GM12878 (cell line): Measurements from ENCODE around the gene ABHD3. TPM values are rescaled to one million over a fixed set of nuclear protein-coding genes. Genes with fewer than 3 reads are reported as not detected.

Source experiments
- ATAC-seq: fragments of 200-7000 bp; cut with Tn5 transposase; 3 replicates; pipeline ENCODE4 v1.9.1; 2020; ENCODE audit warnings: mild to moderate bottlenecking, moderate library complexity
- BruUV-seq: library from RNA; stranded (reverse); fragments of 400-500 nt; replicated peaks from 2 replicates; lab custom pipeline; 2021; lab: Mats Ljungman, UMichigan
- CTCF ChIA-PET: fragments of 300-600 bp; sonication (Branson Sonifier 250); formaldehyde crosslinking; extraction: SDS; loops from one replicate; lab custom pipeline; 2021; ENCODE audit warnings: inconsistent platforms; lab: Yijun Ruan, JAX
- POLR2A ChIA-PET: fragments of 350-600 bp; formaldehyde crosslinking; extraction: SDS; loops from one replicate; lab custom pipeline; 2021; ENCODE audit warnings: inconsistent platforms; lab: Charles Lee
- RAD21 ChIA-PET: fragments of 300-600 bp; sonication (Branson Sonifier 250); formaldehyde crosslinking; loops from one replicate; lab custom pipeline; 2023; ENCODE audit warnings: antibody characterized with exemption; ENCODE audit not compliant: unreplicated experiment; lab: Charles Lee
- SMC1A ChIA-PET: fragments of 300-600 bp; sonication (Branson Sonifier 250); formaldehyde crosslinking; loops from one replicate; lab custom pipeline; 2023; ENCODE audit not compliant: unreplicated experiment, uncharacterized antibody; lab: Charles Lee
- DNase-seq: peaks from one replicate; pipeline ENCODE4 v3.0.0-alpha.2; 2011; ENCODE audit warnings: low read depth, low spot score
- FAIRE-seq: peaks from 3 replicates; lab custom pipeline; 2011; peaks lifted over from hg19 to GRCh38; lab: Jason Lieb, UNC
- H2AFZ ChIP-seq: 2 replicates; pipeline ENCODE4 v1.6.0; 2011; ENCODE audit warnings: low read depth, low read length, control low read depth; ENCODE audit not compliant: control insufficient read depth
- H3K27ac ChIP-seq: 2 replicates; pipeline ENCODE4 v1.5.1; 2011; ENCODE audit warnings: control low read depth; ENCODE audit not compliant: control insufficient read depth, insufficient read depth
- H3K27me3 ChIP-seq, 2 experiments: replicated peaks in 1 of 2; 2 replicates each; pipeline versions ENCODE4 v1.6.0 to v1.6.1; 2011; ENCODE audit warnings: low read length in 1 of 2; ENCODE audit not compliant: control insufficient read depth in 2 of 2, insufficient read depth in 2 of 2
- H3K36me3 ChIP-seq, 2 experiments: 2 replicates each; pipeline ENCODE4 v1.5.1; 2011; ENCODE audit warnings: low read length in 1 of 2; ENCODE audit not compliant: control insufficient read depth in 2 of 2, insufficient read depth in 2 of 2
- H3K4me1 ChIP-seq: 2 replicates; pipeline ENCODE4 v1.6.1; 2011; ENCODE audit warnings: mild to moderate bottlenecking, low read length, moderate library complexity, mixed read lengths; ENCODE audit not compliant: control insufficient read depth, insufficient read depth
- H3K4me2 ChIP-seq: 2 replicates; pipeline ENCODE4 v1.6.0; 2011; ENCODE audit warnings: control low read depth; ENCODE audit not compliant: control insufficient read depth, insufficient read depth
- H3K4me3 ChIP-seq: fragments of 200-600 bp; sonication (generic); 2 replicates; pipeline ENCODE4 v1.5.1; 2016
- H3K79me2 ChIP-seq: 2 replicates; pipeline ENCODE4 v1.6.0; 2011; ENCODE audit warnings: low read length; ENCODE audit not compliant: control insufficient read depth, insufficient read depth
- H3K9ac ChIP-seq: 2 replicates; pipeline ENCODE4 v1.8.0; 2011; ENCODE audit warnings: low read length, control low read depth, mixed read lengths; ENCODE audit not compliant: control insufficient read depth, insufficient read depth
- H3K9me3 ChIP-seq: replicated peaks from 3 replicates; pipeline ENCODE4 v1.5.1; 2011; ENCODE audit warnings: mild to moderate bottlenecking, low read length; ENCODE audit not compliant: control insufficient read depth, insufficient read depth
- H4K20me1 ChIP-seq: 2 replicates; pipeline ENCODE4 v1.6.0; 2011; ENCODE audit not compliant: control insufficient read depth, insufficient read depth
- CBX3 ChIP-seq: fragments of 200-600 bp; sonication (generic); IDR thresholded peaks from 2 replicates; pipeline ENCODE4 v1.6.1; 2016; ENCODE audit warnings: low read depth, borderline replicate concordance
- E2F4 ChIP-seq: IDR thresholded peaks from 2 replicates; pipeline ENCODE4 v1.6.1; 2012; ENCODE audit warnings: low read depth, low read length, improper control_type of control experiment
- HCFC1 ChIP-seq: fragments of 150-350 bp; IDR thresholded peaks from 2 replicates; pipeline ENCODE4 v1.6.1; 2014; ENCODE audit warnings: low read length
- JUNB ChIP-seq: IDR thresholded peaks from 2 replicates; pipeline ENCODE4 v1.6.1; 2016; ENCODE audit warnings: antibody characterized with exemption, mild to moderate bottlenecking
- NBN ChIP-seq: fragments of 450-650 bp; IDR thresholded peaks from 2 replicates; pipeline ENCODE4 v1.6.1; 2016
- NFIC ChIP-seq: IDR thresholded peaks from 2 replicates; pipeline ENCODE4 v1.6.1; 2012; ENCODE audit warnings: low read depth, mild to moderate bottlenecking, inconsistent platforms, low read length, moderate library complexity
- SMARCA5 ChIP-seq: fragments of 450-650 bp; IDR thresholded peaks from 2 replicates; pipeline ENCODE4 v1.6.1; 2017; ENCODE audit warnings: mild to moderate bottlenecking
- ZNF622 ChIP-seq: fragments of 450-650 bp; IDR thresholded peaks from 2 replicates; pipeline ENCODE4 v1.6.1; 2017; ENCODE audit warnings: mild to moderate bottlenecking, inconsistent platforms
- ZSCAN29 ChIP-seq: fragments of 450-650 bp; IDR thresholded peaks from 2 replicates; pipeline ENCODE4 v1.6.1; 2017; ENCODE audit warnings: mild to moderate bottlenecking, moderate library complexity
- WGBS: methylation state at CpG from one replicate; pipeline ENCODE4 v1.1.6; 2016; ENCODE audit warnings: low lambda C conversion rate; ENCODE audit not compliant: insufficient replicate concordance, insufficient coverage; ENCODE audit errors: missing lambda C conversion rate; 5-methylcytosine and 5-hydroxymethylcytosine counted together
- in situ Hi-C: fragments of 300-500 bp; cut with MboI; formaldehyde crosslinking; loops from 9 replicates; pipeline ENCODE4 v1.14.3; 2018; ENCODE audit warnings: mixed read lengths
- intact Hi-C: fragments of 100-400 bp; cut with micrococcal nuclease; formaldehyde crosslinking; loops from one replicate; pipeline ENCODE4 v1.14.2; 2022; ENCODE audit not compliant: unreplicated experiment
- polyA plus RNA-seq, 11 experiments: library from polyadenylated mRNA; depleted of rRNA in 4 of 11; unstranded in 6 of 11; stranded (reverse) in 5 of 11; fragments of >200 nt; fragmentation: Nextera tagmentation in 4 of 11; fragmentation: Illumina TruSeq in 1 of 11; extraction: Ambion mirVana in 4 of 11; extraction: Trizol in 1 of 11; gene quantifications; 1 replicate in 1 of 11; 2 replicates in 10 of 11; pipeline versions ENCODE4 v1.2.1 to v1.2.3, GENCODE V29; 2011 to 2016; ENCODE audit warnings: inconsistent platforms in 2 of 11, missing spikeins in 2 of 11, low read depth in 1 of 11
- total RNA-seq, 4 experiments: library from RNA; depleted of rRNA in 3 of 4; stranded (reverse); fragments of >200 nt in 3 of 4; fragmentation: Illumina TruSeq in 1 of 4; extraction: Trizol in 1 of 4; gene quantifications; 2 replicates each; pipeline versions ENCODE4 v1.2.1 to v1.2.3, GENCODE V29; 2013 to 2021

ABHD3 gene
- total and polyA plus RNA-seq, 10 of the 15 experiments (the other 5 are each of a cell fraction or from before 2014, with no cell fraction given) = 4.9 to 49.8 (median 18.3) TPM

- BruUV-seq = no TSS peak
- FAIRE-seq (no peak), DNase-seq (no peak), ATAC-seq (no peak)
- no peak overlapping the region for H3K27ac ChIP-seq
- ChIA-PET CTCF (interaction anchor here (1.1 kb wide), 1 partner anchor 40 kb away, joined by 3 read pairs; no protein-coding TSS in a partner anchor), SMC1A (interaction anchor here (0.7 to 2.2 kb wide), 4 partner anchors 8 to 196 kb away, joined by 3 to 5 read pairs (median 4); no protein-coding TSS in a partner anchor), RAD21 (interaction anchor here (1.1 kb wide), 1 partner anchor 35 kb away, joined by 3 read pairs; no protein-coding TSS in a partner anchor), POLR2A (interaction anchor here (0.6 to 1.1 kb wide), 2 partner anchors 13 to 198 kb away, joined by 3 to 5 read pairs; no protein-coding TSS in a partner anchor)
- no peak overlapping the region for H3K9ac ChIP-seq
- in situ Hi-C loops = loop anchor here (25.0 kb wide), 1 partner anchor 567 kb away; the partner anchor contains the start of gene ROCK1
- H3K9me3 ChIP-seq = no peaks in the 10 kb centered on the region
- peaks cover under 1% of the 10 kb centered on the region; the same call in 1 of the 2 replicates for H3K4me1 ChIP-seq
- H3K4me3 ChIP-seq = no peak overlapping the region
- H2AFZ ChIP-seq = no peak overlapping the region
- no peaks in the 10 kb centered on the region for H4K20me1 ChIP-seq
- 100% methylated on average over 1 of the region's 1 CpG for WGBS
- H3K36me3 ChIP-seq = no peaks in the 10 kb centered on the region; a peak in 1 of 4 replicates
- H3K4me2 ChIP-seq = no peak overlapping the region
- no peaks in the 10 kb centered on the region for H3K79me2 ChIP-seq
- H3K27me3 ChIP-seq = no peaks in the 10 kb centered on the region
- TF ChIP-seq NFIC (no peak), SMARCA5 (no peak), NBN (no peak), CBX3 (no peak), E2F4 (no peak), ZSCAN29 (no peak), ZNF622 (no peak), HCFC1 (no peak), JUNB (no peak)
- intact Hi-C loops = no loop called here
Observed at GRCh38 chr18:21678859-21679258, 25.7 kb downstream of the ABHD3 start.
